Activated CD4-positive, alpha-beta T cell treated with anti-CD3 and anti-CD28 coated beads, Interleukin-2, Interleukin-4, amounts not matched to agents 100 ng/mL and 50 ng/mL, durations not matched to agents 16 hours and 8 hours (primary cell): ENCODE results near the gene SEC14L6.

Experiments used
- DNase-seq: peaks from one replicate; pipeline ENCODE4 v3.0.0-alpha.2; 2020; ENCODE audit warnings: low spot score

Gene SEC14L6

GRCh38 chr22:30495041-30495784 is 51.3 kb downstream of the SEC14L6 start:
- no peak for DNase-seq

- no peak for DNase-seq
Measured at GRCh38 chr22:30492144-30492543, 54.4 kb downstream of the SEC14L6 start.

- no peak for DNase-seq
Measured at GRCh38 chr22:30491381-30491780, 55.2 kb downstream of the SEC14L6 start.

DNA sequence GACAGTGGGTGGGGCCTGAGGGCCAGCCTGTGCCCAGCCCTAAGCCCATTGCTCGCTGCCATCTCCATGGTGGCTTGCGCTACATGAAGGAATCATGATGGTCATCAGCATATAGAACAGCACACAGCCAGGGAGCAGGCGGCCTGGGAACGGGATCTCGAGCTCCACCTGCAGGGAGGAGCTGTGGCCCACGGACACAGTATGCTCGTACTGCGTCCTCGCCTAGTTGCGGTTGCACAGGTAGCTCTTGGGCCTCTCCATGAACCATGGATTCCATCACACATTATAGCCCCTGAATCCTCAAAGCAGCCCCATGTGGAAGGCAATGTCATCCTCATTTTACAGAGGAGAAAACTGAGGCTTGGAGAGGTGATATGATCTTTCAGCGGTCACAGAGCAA is 56.1 kb downstream of the SEC14L6 start:
- no peak for DNase-seq

DNA sequence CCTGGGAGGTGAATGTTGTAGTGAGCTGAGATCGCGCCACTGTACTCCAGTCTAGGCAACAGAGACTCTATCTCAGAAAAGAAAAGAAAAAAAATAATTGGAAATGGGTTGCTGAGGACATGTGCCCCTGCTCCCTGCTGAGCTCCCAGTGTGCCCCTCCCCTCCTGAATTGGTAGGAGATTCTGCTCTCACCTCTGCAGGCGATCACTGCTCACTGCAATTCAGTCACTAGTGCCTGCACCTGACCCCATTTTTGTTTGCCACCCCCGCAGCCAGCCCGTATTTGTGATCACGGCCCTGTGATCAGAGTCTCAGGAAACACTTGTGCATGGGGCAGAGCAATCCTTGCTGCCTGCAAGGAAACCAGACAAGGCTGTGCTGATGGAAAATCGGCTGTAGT is 58.4 kb downstream of the SEC14L6 start:
- no peak for DNase-seq

DNA sequence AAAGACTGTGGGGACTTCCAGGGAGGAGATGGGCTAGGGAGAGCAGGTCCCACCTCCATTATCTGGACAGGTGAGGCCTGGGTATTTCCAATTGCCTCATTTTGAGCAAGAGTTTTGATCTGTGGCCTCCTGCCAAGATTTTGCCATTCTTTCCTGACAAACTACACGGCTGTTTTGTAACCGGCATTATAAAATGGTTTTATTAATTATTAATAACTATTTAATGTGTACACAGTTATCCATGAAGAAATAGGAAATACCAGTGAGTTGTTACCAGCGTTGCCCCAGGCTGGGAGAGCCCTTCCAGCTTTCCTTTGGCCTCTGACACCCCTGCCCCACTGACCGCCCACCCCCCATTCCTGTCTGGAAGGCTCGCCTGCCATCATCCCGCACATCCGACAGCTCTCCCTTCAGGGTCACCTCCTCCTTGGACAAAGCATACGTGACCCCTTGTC is 59.9 kb downstream of the SEC14L6 start:
- no peak for DNase-seq

GRCh38 chr22:30486118-30486517 is 60.4 kb downstream of the SEC14L6 start:
- no peak for DNase-seq

DNA sequence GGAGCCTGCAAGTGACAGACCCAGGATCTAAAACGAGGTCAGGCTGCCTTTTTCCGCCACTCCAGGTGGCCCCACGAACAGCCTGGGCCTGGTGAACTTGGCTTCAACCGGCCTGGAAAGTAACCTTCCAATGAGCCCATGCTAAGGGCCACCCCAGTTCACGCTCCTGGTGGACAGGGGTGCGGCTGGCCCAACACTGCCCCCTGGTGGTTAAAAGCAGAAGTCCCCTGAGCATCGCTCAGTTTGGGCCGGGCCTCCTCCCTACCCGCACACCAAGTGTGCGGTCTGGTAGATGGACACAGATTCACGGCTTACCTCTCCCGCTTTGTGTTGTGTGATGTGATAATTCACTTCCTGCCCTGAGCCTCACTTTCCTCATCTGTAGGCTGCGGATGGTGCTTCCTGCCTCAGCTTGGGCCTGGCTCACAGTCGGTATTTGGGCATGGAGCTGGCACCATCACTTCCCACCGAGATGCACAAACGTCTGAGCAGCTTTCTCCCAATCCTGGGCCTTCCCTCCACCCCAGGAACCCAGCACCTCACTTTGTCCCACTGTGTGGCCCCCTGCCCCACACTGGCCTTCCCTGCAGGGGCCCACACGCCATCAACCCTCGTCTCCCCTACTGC is 61.1 kb downstream of the SEC14L6 start:
- peak; percentile 74 for DNase-seq

DNA sequence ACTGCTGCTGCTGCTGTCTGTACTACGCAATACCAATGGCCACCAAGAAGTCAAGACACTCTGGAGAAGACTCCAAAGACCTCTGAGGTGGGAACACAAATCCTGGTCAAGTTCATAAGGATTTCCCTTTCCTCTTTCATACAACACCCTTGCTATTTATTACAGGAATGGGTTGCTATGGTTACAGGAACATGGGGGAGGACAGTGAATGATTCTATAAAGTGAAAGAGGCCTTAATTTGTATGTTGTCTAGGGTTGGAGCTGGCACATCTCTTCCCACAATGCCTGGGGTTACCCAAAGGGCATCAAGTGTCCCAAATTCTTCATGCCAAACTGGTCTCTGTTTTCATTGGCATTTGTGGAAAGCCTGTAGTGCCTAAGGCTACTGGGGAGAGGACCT is 63.4 kb downstream of the SEC14L6 start:
- no peak for DNase-seq

- DNase-seq, result no peak
Measured at GRCh38 chr22:30481711-30482110, 64.8 kb downstream of the SEC14L6 start.

DNA sequence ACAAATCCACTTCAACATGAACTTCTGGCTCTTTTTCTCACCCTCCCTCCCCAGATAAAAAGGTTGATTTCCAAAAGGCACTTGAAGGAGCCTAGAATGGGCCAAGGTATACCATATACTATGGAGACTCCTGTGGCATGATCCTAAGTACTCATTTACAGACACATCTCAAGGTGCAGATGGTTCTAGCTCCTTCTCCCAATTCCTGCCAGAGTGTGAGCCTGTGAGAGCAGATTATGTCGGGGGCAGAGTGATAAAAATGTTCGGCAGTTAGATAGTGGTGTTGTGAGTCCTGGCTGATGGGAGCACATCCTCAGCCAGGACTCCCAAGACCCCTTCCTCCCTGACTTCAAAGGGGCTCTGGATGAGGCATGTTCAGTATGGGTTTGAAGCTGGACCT is 66.6 kb downstream of the SEC14L6 start:
- DNase-seq, result no peak

GRCh38 chr22:30474683-30475424 is 71.7 kb downstream of the SEC14L6 start:
- DNase-seq, result no peak

- DNase-seq, result no peak
Measured at GRCh38 chr22:30474121-30474520, 72.4 kb downstream of the SEC14L6 start.

- DNase-seq, result no peak
Measured at GRCh38 chr22:30472994-30473720, 73.4 kb downstream of the SEC14L6 start.
